Stimulated activated naive CD8-positive, alpha-beta T cell treated with anti-CD3 and anti-CD28 coated beads, Interleukin-15, Interleukin-2, amounts not matched to agents 100 ng/mL and 50 ng/mL, for 24 hours (primary cell): ENCODE results near the gene CELSR3.

Source experiments
- H3K27ac Mint-ChIP-seq: one replicate; pipeline ENCODE4 v1.8.0; 2021; ENCODE audit warnings: mild to moderate bottlenecking, mixed read lengths
- H3K27me3 Mint-ChIP-seq: one replicate; pipeline ENCODE4 v1.8.0; 2021; ENCODE audit warnings: mixed read lengths
- H3K36me3 Mint-ChIP-seq: one replicate; pipeline ENCODE4 v1.8.0; 2021; ENCODE audit warnings: low read depth, mixed read lengths
- H3K4me1 Mint-ChIP-seq: one replicate; pipeline ENCODE4 v1.8.0; 2021; ENCODE audit warnings: low read depth, mixed read lengths
- H3K4me3 Mint-ChIP-seq: one replicate; pipeline ENCODE4 v1.8.0; 2021; ENCODE audit warnings: mild to moderate bottlenecking, mixed read lengths
- H3K9me3 Mint-ChIP-seq: one replicate; pipeline ENCODE4 v1.8.0; 2021; ENCODE audit warnings: mixed read lengths

CELSR3 gene

DNA sequence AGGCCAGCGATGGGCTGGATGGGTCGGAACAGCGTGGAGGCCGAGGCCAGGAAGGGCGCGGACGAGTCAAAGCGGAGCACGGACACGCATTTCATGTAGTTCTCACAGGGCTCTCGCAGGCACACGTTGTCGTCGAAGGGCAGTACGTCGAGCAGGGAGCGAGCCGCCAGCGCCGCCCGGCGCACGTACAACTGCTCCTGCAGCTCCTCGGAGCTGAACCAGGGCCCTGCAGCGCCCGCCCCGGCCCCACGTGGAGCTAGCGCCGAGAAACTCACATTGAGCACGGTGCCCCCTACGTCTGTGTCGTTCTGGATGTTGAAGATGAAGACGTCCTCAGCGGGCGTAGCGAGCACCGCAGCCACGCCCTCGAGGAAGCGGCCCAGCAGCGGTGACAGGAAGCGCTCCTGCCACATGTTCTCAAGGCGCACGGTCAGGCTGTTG is 5.8 kb downstream of the CELSR3 start:
- peak overlapping the region; percentile 77 for H3K4me3 Mint-ChIP-seq
- peak overlapping the region; percentile 83 for H3K27ac Mint-ChIP-seq

DNA sequence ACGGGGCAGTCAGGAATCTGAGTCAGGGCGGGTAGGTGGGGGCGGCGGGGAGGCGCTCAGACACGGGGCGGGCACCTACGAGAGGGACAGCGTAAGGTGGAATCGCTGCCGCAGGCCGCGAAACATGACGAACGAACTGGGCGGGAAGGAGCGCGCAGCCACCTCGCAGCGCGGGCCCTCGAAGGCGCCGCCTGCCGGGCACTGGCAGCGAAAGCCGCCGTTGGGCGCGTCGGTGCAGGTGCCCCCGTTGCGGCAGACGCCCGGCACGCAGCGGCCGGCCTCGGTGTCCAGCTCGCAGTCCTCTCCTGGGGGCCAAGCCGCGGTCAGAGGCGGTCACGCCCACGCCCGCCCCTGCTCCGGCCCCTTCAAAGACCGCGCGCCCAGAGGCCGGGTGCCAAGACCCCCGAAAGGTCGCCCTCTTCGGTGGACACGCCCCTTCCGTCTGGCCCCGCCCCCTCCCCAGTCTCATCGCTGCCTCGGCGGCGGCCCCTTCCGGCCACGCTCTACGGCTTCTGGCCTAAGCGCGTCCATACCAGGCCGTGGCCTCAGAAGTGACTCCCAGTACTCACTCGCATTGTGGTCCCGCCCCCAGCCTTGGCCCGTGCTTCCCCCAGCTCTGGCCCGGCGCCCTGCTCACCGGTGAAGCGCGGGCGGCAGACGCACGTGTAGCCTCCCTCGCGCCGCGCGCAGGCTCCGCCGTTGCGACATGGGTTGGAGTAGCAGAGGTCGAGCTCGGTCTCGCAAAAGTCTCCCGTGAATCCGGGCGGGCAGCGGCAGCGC is 6.4 kb downstream of the CELSR3 start:
- Mint-ChIP-seq H3K27me3 (peaks cover 12% of the 10 kb centered on the region), H3K4me3 (peak overlapping the region; percentile 77), H3K4me1 (peaks cover 21% of the 10 kb centered on the region), H3K9me3 (no peaks in the 10 kb centered on the region), H3K36me3 (no peaks in the 10 kb centered on the region), H3K27ac (peak overlapping the region; percentile 88)

More for the DNA sequence above, 5.8 kb downstream of the CELSR3 start:
- no peaks in the 10 kb centered on the region for H3K36me3 Mint-ChIP-seq
- H3K9me3 Mint-ChIP-seq, result no peaks in the 10 kb centered on the region
- H3K4me1 Mint-ChIP-seq, result peaks cover 24% of the 10 kb centered on the region
- peaks cover 12% of the 10 kb centered on the region for H3K27me3 Mint-ChIP-seq

DNA sequence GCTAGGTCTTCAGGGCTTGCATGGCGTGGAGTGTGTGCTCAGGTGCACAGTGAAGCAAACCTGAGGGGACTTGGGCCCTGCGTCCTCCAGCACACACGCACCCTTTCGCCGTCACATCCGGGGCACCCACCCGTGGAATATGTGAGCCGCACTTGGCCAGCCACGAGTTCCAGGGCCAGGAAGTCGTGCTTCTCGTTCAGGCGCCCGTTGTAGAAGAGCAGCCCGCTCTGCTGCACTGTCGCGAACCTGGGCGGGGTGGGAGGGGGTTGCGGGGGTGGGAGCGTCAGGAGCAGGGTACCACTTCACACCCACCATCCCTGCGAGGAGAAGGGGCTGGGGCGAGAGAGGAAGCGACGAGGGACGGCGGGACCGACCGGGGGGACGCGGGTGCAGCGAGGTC is 7.1 kb downstream of the CELSR3 start:
- peaks cover 8% of the 10 kb centered on the region for H3K27me3 Mint-ChIP-seq
- H3K27ac Mint-ChIP-seq, result peak overlapping the region; percentile 88
- no peaks in the 10 kb centered on the region for H3K36me3 Mint-ChIP-seq
- H3K9me3 Mint-ChIP-seq, result no peaks in the 10 kb centered on the region
- peak overlapping the region; percentile 77 for H3K4me3 Mint-ChIP-seq
- H3K4me1 Mint-ChIP-seq, result peaks cover 21% of the 10 kb centered on the region

DNA sequence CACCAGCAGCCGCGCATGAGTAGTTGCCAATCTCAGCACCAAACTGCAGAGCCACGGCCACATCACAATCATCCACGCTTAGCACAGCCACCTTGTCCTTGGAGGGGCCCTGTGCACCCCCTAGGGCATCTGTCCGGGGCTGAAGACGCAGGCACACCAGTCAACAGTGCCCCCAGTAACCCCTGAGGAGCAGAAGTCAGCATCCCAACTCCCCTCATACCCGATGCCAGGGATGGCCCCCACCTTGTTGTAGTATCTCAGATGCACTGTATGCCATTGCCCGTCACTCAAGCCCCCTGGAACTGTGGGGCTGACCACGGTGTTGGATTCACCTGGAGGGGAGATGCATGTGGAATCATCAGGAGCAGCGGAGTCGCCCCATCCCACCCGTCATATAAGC is 7.6 kb downstream of the CELSR3 start:
- peak overlapping the region; percentile 88 for H3K27ac Mint-ChIP-seq
- H3K36me3 Mint-ChIP-seq, result no peaks in the 10 kb centered on the region
- H3K4me1 Mint-ChIP-seq, result peaks cover 21% of the 10 kb centered on the region
- H3K27me3 Mint-ChIP-seq, result peaks cover 4% of the 10 kb centered on the region
- H3K4me3 Mint-ChIP-seq, result peak overlapping the region; percentile 77
- H3K9me3 Mint-ChIP-seq, result no peaks in the 10 kb centered on the region

DNA sequence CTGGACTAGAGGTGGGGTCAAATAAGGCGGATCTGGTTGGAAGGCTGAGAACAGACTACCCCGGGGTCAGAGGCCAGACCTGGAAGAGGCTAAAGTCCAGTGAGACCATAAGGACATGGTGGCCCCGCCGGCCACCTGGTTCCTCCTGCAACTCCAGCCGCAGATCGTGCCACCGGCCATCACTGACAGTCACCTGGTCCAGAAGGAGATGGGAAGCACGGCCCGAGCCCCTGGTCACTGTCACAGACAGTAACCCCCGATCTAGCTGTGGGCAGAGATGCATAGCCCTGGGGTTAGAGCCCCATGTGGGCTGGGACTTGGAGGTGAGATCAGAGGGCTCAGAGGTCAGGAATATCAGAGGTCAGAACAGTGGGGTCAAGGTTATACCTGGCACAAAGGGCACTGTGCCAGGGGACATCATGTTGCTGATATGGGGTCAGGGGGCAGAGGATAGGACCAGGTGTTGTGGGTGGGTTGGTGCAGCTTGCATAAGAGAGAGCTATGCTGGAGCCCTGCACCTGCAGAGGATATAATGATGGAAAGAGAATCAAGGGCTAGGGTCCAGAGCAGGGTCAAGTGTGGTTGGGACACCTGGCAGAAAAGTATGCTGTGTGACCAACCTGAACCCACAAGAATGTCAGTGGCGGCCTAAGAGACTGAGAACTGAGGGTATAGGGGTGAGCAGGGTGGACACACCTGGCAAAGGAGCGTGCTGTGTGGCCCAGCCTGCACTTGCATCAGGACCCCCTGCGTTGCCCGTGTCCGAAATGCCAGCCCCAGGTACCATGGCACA is 9.6 kb downstream of the CELSR3 start:
- no peak overlapping the region for H3K4me3 Mint-ChIP-seq
- H3K27me3 Mint-ChIP-seq, result no peaks in the 10 kb centered on the region
- no peaks in the 10 kb centered on the region for H3K36me3 Mint-ChIP-seq
- H3K4me1 Mint-ChIP-seq, result peaks cover 21% of the 10 kb centered on the region
- no peak overlapping the region for H3K27ac Mint-ChIP-seq
- H3K9me3 Mint-ChIP-seq, result no peaks in the 10 kb centered on the region

DNA sequence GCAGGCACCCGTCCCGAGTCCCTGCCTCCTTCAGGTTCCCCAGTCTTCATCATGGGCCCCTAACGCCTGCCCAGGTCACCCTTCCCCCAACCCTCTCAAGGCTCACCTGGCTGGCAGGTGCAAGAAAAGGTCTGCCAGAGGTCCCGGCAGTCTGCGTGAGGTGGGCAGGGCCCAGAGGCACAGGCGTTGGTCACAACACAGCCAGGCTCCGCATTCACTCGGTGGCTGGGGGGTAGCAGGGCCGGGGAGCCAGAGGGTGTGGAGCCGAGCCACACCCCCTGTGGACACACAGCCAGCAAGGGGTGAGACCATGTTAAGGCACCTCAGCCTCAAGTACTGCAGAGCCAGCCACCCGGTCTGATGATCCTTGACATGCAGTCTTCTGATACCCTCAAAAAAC is 10.9 kb downstream of the CELSR3 start:
- no peaks in the 10 kb centered on the region for H3K9me3 Mint-ChIP-seq
- H3K36me3 Mint-ChIP-seq, result no peaks in the 10 kb centered on the region
- H3K27me3 Mint-ChIP-seq, result no peaks in the 10 kb centered on the region
- H3K27ac Mint-ChIP-seq, result no peak overlapping the region
- peaks cover 16% of the 10 kb centered on the region for H3K4me1 Mint-ChIP-seq
- no peak overlapping the region for H3K4me3 Mint-ChIP-seq

DNA sequence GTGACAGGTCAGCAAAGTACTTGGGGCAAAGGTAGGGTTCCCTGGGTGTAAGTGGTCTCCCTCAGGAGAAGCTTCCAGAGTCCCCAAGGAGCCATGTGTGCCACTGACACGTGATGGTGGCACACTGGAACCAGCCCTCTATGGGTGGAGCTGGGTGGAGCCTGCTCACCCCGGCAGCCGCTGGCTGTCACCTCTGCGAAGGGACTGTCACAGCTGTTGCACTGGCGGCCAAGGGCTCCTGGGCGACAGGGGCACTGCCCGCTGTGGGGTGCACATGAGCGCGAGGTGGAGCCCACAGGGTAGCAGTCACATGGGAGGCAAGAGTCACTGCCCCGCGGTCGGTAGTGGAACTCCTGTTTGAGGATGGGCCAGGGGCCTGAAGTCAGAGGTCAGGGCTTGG is 12.0 kb downstream of the CELSR3 start:
- no peaks in the 10 kb centered on the region for H3K9me3 Mint-ChIP-seq

DNA sequence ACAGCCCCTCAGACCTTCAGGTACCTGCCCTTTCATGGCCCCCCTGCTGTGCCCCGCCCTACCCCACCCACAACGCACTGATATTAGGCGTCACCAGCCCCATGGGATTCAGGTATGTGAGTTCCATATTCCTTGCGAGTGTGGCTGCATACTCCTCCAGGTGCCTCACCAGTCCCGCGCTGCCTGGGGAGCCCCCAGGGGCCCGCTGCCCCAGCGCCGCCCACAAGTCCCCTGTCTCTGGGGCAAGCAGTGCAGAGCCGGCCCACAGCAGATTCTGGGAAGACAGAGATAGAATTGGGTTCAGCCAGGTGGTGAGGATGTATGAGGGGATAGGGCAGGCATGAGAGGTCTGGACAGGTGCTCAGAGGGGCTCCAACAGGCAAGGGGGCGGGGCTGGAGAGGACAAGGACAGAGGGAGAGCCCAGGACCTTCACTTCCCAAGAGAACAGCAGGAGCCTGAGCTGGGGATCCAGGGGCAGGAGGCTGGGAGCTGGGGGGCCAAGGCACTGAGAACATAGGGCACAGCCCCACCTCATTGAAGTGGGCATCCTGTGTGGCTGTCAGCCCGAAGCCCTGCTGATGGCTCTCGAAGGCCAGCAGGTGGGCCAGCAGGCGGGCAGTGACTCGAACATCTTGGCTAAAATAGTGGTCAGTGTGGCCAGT is 14.4 kb downstream of the CELSR3 start:
- no peaks in the 10 kb centered on the region for H3K36me3 Mint-ChIP-seq
- H3K4me3 Mint-ChIP-seq, result no peak overlapping the region
- H3K4me1 Mint-ChIP-seq, result no peaks in the 10 kb centered on the region
- H3K27me3 Mint-ChIP-seq, result no peaks in the 10 kb centered on the region
- H3K27ac Mint-ChIP-seq, result no peak overlapping the region
- no peaks in the 10 kb centered on the region for H3K9me3 Mint-ChIP-seq

More for the DNA sequence above, 12.0 kb downstream of the CELSR3 start:
- Mint-ChIP-seq H3K4me1 (peaks cover 10% of the 10 kb centered on the region), H3K27me3 (no peaks in the 10 kb centered on the region), H3K27ac (no peak overlapping the region), H3K4me3 (no peak overlapping the region), H3K36me3 (no peaks in the 10 kb centered on the region)

DNA sequence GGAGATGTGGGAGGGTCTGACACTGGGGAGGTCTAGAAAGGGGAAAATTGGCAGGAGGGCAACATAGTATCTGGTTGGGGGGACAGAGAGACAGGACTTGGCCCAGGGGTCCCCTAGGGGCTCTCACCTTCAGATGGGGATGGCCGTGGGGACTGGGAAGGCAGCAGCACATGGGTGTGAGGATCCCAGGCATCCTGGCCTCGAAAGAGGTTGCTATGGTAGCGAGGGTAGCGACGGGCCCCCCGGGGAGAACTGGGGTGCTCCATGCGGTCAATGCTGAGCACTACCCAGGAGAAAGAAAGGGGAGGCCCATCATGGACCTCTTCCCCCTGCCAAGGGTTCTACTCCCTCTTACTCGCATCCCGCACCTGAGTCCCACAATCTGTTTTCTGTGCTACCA is 15.0 kb downstream of the CELSR3 start:
- H3K9me3 Mint-ChIP-seq, result no peaks in the 10 kb centered on the region
- no peaks in the 10 kb centered on the region for H3K27me3 Mint-ChIP-seq
- H3K27ac Mint-ChIP-seq, result no peak overlapping the region
- no peak overlapping the region for H3K4me3 Mint-ChIP-seq
- H3K36me3 Mint-ChIP-seq, result no peaks in the 10 kb centered on the region
- no peaks in the 10 kb centered on the region for H3K4me1 Mint-ChIP-seq

DNA sequence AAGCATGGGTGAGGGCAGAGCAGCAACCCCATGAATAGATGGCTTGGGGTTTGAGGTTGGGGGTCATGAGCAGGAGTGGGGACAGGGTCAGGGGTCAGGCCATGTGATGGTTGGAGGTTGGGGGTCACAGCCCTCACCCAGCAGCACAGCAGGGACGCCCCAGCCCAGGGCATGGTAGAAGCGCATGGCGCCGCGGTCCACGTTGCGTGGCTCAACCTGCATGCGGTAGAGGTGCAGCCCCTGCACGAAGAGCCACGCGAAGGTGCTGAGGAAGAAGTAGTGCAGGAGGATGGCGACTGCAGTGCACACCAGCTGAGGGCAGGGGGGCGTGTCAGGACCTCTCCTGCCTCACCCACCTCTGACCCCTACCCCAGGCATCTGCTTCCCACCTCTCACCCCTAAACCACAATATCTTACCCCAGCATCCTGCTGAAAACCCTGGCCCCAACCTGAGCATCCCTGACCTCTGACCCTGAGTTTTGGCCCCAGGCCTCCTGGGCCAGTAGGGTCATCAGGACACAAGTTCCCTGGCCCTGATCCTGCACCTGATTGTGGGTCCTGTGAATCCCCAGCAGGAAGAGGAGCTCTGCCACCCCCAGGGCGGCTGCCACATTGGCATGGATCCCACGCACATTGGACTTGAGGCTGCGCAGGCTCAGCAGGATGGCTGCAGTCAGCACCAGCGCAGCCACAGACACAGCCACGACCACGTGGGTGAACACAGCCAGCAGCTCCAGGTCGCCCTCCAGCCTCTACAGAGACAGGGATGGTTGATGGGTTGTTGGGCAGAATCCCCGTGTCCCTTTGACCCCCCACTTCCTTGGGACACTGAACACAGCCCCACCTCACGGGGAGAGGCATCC is 17.6 kb downstream of the CELSR3 start:
- Mint-ChIP-seq H3K4me1 (no peaks in the 10 kb centered on the region), H3K36me3 (no peaks in the 10 kb centered on the region), H3K27ac (no peak overlapping the region), H3K9me3 (no peaks in the 10 kb centered on the region), H3K4me3 (no peak overlapping the region), H3K27me3 (no peaks in the 10 kb centered on the region)

DNA sequence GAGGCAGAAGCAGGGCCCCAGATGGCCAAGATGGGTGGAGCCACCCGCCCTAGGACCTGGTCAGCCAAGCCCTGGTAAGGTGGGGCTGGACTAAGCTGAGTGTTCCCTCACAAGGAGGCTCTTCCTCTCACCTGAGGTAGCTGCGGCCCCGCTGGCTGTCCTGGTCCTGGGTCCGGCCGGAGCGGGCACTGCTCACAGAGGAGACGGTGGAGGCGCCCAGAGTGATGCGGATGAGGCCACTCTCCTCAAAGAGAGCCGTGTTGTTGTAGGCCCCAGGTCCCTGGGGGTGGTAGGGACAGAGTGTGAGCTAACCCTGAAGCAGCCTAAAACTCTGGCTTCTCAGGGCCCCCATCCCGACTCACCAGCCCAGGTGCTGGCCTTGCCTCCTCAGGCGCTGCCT is 20.1 kb downstream of the CELSR3 start:
- no peaks in the 10 kb centered on the region for H3K4me1 Mint-ChIP-seq
- no peak overlapping the region for H3K27ac Mint-ChIP-seq
- no peaks in the 10 kb centered on the region for H3K27me3 Mint-ChIP-seq
- no peak overlapping the region for H3K4me3 Mint-ChIP-seq
- no peaks in the 10 kb centered on the region for H3K36me3 Mint-ChIP-seq
- H3K9me3 Mint-ChIP-seq, result no peaks in the 10 kb centered on the region

DNA sequence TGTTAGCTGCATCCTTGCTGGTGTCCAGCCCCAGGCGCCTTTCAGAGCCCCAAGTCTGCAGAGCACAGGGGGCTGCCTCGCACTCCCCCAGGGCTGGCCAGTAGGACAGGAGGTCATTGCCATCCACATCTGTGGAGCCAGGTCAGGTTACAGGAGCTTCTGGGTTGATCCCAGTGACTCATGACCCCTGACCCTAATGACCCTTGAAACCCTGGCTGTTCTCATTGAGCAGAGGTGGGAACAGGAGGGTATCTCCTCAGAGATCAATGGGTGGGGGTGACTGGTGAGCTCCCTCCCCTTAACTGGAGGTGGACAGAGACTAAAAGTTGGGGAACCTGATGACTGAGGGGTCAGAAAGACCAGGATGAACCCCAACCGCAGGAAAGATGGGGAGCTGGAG is 21.3 kb downstream of the CELSR3 start:
- no peaks in the 10 kb centered on the region for H3K36me3 Mint-ChIP-seq
- no peak overlapping the region for H3K4me3 Mint-ChIP-seq
- H3K9me3 Mint-ChIP-seq, result no peaks in the 10 kb centered on the region
- no peak overlapping the region for H3K27ac Mint-ChIP-seq
- peaks cover 10% of the 10 kb centered on the region for H3K4me1 Mint-ChIP-seq
- no peaks in the 10 kb centered on the region for H3K27me3 Mint-ChIP-seq

DNA sequence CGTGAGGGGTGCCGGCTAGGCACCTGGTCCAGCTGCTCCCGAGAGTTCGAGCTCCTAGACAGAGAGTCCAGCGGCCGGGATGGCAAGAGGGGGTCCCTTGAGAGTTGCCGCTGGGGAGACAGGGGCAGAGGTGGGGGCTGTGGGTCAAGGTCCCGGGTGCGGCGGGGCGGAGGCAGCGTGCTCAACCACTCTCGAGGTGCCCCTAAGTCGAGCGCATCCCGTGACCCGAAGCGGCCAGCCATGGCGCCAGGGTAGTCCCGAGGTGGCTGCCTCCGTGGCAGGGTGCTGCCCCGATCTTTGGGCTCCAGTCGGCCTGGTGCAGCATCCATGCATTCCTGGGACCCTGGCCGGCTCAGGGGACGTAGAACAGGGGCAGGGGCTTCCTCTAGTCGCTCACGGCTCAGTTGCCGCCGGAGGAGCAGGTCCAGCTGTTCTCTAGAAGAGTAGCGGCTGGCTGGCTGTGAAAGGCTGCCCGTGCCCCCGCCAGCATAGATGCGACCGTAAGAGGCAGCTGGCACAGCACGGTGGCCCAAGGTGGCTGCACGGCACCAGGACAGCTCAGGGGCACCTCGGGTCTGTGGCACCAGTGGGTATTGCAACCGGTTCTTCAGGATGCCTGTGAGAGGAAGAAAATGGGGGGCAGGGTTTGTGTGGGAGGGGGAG is 22.6 kb downstream of the CELSR3 start:
- H3K4me3 Mint-ChIP-seq, result no peak overlapping the region
- no peak overlapping the region for H3K27ac Mint-ChIP-seq
- no peaks in the 10 kb centered on the region for H3K36me3 Mint-ChIP-seq
- peaks cover 16% of the 10 kb centered on the region for H3K4me1 Mint-ChIP-seq
- H3K27me3 Mint-ChIP-seq, result no peaks in the 10 kb centered on the region
- no peaks in the 10 kb centered on the region for H3K9me3 Mint-ChIP-seq

DNA sequence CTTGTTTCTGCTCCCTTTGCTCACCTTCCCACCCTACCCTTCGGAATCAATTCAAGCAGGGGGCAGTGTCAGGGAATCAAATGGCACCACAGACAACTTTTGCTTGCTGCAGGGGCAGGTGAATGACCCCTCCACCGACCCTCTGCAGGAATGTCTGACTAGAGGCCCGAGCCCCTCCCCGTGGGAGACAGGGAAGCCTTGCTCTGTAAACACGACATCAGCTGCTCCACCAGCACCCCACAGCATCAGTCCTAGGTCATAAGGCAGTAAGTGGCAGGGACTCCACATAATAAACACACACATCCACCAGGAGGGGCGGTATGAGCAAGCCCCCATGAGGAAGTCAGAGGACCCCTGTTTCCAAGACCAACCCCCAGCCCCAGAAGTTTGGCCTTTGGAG is 25.4 kb downstream of the CELSR3 start:
- peaks cover 24% of the 10 kb centered on the region for H3K4me1 Mint-ChIP-seq
- H3K36me3 Mint-ChIP-seq, result peaks cover 4% of the 10 kb centered on the region
- H3K27ac Mint-ChIP-seq, result no peak overlapping the region
- H3K9me3 Mint-ChIP-seq, result no peaks in the 10 kb centered on the region
- H3K4me3 Mint-ChIP-seq, result no peak overlapping the region
- H3K27me3 Mint-ChIP-seq, result no peaks in the 10 kb centered on the region
